GM19328 (cell line): Measurements from ENCODE around the gene RELL2.

Experiments used
- ATAC-seq: cut with Tn5 transposase; IDR thresholded peaks from one replicate; pipeline ENCODE4 v1.9.1; 2021; ENCODE audit warnings: mild to moderate bottlenecking, moderate library complexity; ENCODE audit not compliant: unreplicated experiment

The RELL2 gene

DNA sequence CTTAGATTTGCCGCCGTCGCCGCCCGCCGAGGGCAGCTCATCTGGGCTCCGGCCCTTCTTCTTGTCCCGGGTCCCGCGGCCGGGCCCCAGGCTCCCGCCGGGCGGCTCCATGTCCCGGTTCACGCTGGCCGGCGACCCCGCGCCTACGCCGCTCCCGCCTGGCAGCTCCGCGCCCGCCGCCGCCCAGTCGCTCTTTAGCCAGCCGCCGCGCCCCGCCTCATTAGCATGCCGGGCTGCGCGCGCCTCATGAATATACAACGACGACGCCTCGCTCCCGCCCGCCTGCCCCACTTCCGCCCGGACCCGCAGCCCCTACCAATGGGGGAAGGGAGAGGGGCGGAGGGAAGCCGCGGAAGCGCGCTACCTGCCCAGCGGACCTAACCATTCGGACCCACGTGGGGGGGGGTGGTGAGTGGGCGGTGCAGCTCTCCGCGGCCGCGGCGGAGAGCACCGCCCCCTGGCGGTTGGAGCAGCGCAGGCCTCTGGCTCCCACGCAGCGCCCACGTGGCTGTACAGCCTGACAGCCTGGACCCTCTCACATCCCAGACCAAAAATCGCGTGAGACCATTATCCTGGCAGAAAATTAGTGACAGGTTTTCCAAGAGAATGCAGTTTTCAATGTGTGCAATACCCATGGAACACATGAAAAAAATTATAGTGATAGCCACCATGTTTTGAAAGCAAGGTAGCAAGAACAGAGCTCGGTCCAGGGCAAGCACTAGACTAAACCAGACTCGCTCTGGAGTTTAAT lies 17.8 kb upstream of the RELL2 start, which contains the start of gene DIAPH1:
Gene DIAPH1 (minus strand): TSS at position 197 of the 751 bp plus-strand sequence. CDS start 86 bp downstream, at position 111.
- ATAC-seq, result peak; percentile 77

DNA sequence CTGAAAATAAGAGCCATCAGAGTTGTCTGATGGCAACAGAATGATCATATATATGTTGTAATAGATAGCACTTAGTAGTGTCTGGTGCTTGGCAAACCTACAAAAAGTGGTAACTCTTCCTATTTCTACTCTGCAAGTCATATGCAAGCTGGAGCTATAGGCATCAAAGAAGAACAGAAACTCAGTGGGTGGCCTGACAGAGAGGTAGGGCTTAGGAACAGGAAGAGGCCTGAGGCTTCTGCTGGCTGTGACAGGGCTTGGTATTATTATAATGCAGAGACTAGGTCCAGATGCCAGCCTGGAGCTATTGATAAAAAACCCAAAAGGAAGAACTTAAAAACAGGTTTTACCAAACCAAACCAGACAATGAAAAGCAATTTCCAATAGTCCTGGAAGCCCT lies 13.6 kb upstream of the RELL2 start:
- peak; percentile 47 for ATAC-seq

DNA sequence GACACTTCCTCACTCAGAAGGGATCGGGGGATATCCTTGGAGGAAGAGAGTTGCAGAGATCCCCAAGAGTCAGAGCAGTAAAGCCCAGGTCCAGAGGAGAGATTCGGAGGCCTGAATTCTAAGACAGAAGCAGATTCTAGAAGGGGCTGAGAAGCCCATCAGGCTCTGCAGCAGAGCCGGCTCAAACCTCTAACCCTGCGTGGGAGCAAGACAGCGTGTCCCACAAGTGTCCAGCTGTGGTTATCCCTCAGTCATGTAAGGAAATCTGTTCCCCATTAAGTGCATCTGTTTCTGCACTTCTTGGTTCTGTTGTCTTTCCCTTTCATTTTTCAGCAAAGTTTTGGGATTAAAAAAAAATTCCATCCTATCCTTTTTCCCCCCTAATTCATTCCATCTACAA lies 13.2 kb upstream of the RELL2 start:
- ATAC-seq, result no peak

DNA sequence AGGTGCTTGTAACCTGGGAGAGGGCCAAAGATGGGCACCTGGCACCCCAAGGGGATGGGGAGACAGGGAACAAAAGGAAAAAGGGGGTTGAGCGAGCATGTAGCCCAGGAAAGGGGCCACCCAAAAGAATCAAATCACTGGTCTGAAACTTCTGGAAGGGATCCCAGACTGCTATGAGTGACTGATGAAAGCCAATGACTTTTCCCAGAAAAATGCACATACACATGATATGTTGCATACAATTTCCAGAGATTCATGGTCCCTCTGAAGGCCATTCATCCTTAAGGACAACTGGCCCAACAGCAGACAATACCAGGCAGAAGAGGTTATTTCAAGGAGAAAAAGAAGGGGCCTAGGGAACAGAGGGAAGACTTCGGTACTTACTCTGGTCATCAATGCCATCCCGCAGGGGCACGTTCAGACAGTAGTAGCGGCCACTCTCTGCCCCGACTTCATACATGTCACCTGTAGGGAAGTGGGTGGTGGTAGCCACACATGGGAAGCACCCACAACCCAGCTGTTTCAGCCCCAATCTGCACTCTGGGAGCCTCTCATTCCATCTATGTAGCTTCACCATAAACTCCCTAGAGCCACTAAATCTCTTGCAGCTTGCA lies 8.5 kb upstream of the RELL2 start:
- ATAC-seq, result no peak

DNA sequence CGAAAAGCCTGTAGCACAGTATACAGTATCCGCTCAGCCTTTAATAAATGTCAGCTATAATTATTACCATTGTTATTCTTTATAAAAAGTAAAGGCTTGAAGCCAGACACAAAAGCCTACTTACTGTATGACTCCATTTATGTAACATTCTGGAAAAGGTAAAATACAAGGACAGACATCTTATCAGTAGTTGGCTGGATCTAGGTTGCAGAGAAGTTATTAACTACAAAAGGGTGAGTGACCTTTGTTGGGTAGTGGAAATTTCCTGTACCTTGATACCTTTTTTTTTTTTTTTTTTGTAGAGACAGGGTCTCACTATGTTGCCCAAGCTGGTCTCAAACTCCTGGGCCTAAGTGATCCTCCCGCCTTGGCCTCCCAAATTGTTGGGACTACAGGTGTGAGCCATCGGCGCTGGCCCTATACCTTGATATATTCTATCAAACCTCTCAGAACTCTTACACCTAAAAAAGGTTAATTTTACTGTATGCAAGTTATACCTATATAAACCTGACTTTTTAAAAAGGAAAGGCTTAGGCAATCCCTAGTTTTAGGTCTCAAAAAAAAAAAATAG lies 6.1 kb upstream of the RELL2 start:
- no peak for ATAC-seq

DNA sequence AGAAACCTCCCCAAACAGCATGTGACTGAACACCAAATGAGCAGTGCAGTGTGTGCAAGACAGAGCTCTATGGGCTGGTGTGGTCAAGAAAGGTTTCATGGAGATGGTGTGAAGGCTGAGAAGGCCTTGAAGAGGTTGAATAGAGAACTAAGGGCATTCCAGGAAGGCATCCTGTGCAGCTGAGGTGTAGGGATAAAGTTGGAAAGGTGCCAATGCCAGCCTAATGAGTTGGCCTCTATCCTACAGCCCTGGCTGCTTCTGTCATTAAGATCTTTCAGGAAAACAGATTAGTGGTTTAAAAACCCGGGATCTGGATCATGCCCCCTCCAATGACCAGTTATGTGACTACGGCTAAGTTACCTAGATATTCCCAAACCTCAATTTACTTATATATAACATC lies 4.1 kb upstream of the RELL2 start:
- no peak for ATAC-seq

DNA sequence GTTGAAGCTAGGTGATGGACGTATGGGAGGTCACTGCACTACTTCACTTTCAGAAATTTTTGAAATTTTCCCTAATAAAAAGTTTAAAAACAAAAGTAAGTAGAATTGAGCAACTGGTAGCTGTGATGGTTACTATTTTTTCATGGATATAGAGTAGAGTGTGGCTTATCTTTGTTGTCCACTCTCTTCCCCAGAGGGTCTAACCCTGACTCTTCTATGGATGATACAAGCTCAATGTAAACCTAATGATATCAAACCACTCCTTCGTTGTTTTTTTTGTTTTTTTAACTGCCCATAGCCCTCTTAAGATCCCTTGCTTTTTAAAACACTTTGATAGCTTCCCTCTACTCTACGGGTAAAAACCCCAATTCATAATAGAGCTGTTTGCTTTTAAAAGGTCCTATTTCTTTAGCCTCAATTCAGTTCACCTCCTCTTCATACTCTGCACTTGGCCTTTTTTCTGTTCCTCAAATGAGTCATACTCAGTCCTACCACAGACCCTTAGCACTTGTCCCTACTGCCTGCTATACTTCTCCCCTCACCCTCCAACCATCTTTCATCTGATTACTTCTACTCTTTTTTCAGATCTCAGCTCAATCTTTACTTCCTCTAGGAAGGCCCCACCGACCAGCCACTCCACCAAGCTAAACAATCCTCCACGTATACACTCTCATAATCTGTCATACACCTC lies 2.8 kb upstream of the RELL2 start:
- ATAC-seq, result peak; percentile 59

DNA sequence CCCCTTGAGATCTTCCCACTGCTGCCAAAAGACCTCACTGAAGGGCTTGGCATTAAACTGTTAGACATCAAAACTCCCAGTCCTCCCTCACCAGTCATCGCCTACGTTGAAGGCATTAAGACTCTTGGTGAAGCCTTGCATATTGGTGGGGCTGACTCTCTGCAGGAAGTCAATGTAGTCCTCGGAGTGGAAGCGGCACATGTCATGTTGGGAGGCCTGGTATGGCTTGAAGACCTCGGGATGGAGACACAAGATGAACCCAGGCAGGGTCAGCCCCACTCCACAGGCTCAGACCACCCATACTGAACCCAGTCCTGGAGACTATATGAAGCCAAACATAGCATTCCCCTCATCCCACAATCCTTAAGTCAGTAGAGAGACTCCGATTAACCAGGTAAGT lies 2.1 kb upstream of the RELL2 start:
- ATAC-seq, result no peak

DNA sequence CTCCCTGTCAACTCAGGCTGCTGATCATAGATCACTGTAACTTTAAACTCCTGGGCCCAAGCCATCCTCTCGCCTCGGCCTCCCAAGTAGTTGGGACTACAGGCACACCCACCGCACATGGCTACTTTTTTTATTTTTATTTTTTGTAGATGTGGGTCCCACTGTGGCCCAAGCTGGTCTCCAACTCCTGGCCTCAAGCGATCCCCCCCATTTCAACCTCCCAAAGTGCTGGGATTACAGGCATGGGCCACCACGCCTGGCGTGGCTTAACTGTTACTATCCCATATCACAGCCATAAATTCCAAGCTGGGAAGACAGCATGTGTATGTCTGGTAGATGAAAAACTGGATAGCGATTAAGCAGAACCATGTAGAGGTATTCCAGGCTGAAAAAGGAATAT lies 1.2 kb upstream of the RELL2 start:
- ATAC-seq, result no peak

DNA sequence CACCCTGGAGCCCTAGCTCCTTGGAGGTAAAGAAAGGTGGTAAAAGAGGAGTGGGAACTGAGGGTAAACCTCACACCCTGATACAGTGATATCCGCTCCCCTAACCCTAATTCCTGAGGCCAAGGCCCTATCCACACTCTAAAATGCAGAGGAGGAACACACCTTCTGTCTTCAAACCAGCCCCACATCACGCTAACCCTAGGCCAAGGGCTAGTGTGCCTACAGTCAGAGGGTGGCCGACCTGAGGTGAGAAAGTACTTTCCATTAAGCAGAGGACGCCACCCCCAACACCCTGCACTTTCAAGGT lies 738 bp upstream of the RELL2 start:
- no peak for ATAC-seq

DNA sequence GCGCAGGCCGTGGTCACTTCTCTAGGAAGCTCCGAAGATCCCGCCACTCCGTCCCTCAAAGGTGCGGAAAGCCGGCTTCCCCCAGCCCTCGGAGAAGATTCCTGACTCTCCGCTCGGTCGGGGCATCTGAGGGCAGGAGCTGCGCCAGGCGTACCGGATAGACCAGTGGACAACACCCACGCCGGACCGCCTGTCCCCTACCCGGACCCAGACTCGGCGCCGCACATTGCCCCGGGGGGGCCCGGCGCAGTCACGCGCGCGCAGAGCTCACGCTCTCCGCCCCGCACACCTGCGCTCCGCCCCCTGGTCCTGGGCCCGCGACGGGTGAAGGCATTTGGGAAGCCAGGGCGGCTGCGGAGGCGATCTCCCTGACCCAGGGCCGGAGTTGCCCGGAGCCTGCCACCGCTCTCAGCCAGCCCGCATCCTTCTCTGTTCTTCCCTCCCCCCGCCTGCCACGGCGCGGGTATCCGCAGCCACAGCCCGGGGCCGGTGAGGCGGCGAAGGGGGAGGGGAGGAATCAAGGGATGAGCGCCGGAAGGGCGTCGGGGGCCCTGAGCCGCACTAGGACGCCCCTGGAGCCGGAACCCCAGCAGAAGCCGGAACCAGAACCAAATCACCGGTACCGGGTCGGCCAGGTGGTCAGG lies 448 bp downstream of the RELL2 start:
- ATAC-seq, result peak; percentile 23

DNA sequence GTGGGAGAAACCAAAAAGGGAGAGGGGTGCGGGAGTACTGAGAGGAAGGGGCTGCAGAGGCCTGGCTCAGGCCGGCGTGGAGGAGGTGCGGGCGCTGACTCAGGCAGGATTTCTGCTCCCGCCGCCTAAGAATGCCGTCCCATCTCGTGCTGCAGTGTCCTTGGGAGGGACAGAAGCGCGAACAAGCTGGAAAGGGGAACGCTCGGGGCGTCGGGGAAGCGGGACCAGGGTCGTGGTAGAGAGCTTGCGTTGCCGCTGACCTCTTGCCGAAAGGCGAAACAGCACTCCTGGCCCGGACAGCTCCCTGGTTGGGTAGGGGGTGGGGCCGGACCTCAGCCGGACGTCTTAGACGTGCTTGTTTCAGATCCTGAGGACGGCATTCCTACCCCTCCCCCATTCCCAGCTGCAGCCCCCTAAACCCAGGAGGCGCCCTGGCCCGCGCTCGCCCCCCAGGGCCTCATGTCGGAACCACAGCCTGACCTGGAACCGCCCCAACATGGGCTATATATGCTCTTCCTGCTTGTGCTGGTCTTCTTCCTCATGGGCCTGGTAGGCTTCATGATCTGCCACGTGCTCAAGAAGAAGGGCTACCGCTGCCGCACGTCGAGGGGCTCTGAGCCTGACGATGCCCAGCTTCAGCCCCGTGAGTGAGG lies 1.1 kb downstream of the RELL2 start:
- ATAC-seq, result peak; percentile 30

DNA sequence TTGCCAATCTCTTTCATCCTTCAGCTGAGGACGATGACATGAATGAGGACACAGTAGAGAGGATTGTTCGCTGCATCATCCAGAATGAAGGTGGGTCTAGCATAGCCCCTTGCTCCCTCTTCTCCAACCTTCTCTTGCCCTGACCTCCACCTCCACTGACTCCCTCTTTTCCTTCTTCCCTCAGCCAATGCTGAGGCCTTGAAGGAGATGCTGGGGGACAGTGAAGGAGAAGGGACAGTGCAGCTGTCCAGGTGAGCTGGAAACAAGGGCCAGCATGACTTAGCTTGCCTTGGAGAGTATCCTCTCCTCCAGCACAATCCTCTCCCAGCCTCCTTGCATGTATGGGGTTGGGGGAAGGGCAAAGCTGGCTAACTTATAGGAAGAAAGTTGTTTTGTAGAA lies 2.0 kb downstream of the RELL2 start:
- no peak for ATAC-seq

DNA sequence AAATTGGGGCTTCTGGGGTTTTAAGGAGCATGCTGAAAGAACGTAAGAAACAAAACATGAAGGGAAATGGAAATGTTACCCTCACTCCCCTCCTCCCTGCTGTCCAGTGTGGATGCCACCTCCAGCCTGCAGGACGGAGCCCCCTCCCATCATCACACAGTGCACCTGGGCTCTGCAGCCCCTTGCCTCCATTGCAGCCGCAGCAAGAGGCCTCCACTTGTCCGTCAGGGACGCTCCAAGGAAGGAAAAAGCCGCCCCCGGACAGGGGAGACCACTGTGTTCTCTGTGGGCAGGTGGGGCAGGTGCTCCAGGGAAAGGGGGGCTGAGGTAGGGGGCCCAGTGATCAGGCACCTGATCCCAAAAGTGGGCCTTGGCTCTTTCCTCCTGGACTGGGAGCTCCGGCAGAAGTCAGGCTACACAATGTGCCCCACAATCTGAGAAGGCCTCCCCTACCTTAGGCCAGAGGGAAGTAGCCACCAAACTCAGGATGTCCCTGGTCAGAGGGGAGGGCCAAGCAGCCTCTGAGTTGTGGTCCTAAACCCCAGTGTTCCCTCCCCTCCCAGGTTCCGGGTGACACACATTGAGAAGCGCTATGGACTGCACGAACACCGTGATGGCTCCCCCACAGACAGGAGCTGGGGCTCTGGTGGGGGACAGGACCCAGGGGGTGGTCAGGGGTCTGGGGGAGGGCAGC lies 2.7 kb downstream of the RELL2 start:
- no peak for ATAC-seq

DNA sequence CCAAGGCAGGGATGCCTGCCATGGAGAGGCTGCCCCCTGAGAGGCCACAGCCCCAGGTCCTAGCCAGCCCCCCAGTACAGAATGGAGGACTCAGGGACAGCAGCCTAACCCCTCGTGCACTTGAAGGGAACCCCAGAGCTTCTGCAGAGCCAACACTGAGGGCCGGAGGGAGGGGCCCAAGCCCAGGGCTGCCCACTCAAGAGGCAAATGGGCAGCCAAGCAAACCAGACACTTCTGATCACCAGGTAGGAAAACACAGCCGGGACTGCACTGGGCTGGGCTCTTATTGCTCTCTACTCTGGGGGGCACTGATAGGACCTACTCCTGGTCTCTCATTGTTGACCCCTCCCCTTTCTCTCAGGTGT lies 3.2 kb downstream of the RELL2 start:
- ATAC-seq, result no peak

DNA sequence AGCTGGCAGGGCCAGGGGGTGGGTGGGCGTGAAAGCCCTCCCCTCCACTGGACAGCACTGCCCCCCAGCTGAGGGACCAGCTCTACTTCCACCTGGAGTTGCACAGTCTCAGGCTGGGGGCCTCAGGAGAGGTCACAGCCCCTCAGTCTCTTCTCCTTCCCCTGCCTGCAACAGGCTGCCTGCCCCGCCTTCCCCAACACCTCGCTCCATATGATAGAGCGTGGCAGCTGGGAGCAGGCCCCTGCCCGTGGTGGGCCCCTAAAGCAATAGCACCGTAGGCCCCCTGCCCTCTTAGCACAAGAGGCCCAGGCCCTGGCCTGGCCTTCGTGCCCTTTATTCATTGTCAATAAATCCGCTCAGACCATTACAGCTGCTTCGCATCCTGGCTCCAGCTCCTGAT lies 3.9 kb downstream of the RELL2 start:
- ATAC-seq, result no peak

DNA sequence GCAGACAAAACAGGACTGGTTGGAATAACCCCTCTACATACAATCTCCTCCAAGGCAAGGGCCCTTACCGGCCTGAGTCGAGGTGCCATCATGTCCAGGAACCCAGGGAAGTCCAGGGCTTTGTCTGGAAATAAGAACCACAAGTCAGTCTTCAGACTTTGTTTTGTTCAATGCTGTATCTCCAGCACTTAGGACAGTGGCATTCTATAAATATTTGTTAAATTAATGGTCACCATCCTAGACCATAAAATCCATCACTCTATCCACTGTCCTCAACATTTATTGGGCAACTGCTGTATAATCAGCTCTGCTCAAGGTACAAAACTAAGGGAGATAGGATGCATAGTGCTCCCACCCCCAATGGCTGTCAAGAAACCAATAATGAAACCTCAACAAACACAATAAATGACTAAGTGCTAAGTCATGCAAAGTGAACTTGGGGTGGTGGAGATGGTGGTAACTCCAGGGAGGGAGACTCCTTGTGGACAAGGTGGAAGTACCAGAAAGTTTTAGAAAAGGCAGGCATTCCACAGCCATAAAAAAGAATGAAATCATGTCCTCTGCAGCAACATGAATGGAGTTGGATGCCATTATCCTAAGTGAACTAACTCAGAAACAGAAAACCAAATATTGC lies 5.0 kb downstream of the RELL2 start:
- no peak for ATAC-seq

DNA sequence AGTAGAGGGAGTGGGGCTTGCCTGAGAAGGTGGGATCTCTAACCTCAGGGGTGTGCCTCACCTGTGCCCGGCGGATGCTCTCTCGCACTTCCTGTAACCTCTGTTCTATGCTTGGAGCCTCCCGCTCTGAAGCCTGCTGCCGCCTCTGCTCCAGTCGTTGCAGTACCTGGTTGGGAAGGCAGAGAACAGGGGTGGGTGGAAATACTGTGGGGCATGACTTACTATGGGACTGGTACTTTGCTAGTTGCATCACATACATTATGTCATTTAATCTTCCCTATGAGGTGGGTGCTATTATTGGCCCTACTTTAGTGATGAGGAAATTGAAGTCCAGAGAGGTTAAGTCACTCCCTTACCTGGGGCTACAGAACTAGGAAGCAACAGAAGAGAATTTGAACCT lies 9.2 kb downstream of the RELL2 start:
- ATAC-seq, result no peak

DNA sequence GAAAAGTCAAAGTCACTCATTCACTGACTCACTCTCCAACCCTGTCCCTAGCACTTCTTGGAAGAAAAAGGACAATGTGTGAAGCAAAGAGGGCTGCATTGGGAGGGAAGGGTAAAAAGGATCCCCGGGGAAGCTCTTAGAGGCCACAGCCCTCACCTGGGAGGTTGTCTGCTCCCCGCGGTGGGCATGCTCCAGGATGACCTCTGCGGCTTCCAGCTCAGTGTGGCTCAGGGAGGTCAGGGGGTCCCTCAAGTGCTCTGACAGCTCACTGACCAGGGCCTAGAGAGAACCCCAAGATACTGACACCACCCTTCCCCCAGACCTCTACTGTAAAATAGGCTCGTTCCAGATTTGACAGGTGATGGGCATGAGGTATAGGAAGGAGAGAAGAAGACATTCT lies 10.4 kb downstream of the RELL2 start:
- no peak for ATAC-seq

DNA sequence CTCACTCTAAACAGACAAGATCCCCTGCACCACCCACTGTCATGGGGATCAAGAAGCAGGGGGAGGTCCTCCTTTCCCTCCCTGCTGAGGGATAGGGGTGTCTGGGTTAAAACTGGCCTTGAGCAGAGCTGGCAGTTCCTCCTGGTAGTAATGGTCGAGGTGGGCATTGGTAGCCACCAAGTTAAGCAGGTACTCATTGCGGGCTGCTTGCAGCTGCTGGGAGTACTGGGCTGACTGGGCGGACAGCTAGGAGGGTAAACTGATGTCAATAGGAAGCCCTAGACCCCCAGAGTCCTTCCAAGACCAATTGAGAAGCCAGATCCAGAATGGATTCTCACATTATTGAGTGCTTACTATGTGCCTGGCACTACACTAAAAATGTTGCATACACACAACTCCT lies 11.1 kb downstream of the RELL2 start:
- no peak for ATAC-seq
